ENCODE results near the gene FUOM.

Gene FUOM

DNA sequence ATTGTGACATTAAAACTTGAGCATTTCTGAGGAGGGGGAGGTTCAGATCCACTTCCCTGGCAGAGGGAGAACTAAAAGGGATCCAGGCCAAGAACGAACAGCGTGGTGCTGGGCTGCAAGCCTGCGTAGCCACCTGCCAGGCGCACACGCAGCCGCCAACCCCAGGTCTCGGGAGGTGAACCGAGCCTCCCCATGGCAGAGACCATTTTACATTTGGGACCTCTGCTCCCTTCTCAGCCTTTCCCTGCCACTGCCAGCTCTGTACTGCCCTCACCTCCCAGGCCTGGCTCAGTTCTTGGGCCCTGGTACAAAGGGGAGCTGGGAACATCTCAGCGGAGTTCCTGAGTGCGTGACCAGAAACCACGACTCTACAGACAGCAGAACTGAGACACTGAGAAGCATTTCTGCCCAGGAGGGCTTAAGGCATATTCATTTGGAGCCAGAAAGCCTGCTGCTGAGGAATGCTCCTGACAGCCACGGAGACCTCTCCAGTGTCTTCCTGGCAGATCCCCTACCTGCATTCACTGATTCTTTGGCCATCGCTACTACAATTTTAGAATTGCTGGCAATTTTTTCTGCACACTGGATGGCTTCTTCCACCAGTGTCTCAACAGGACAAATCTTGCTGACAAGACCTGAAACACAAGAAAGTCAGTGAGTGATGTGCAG lies 7.8 kb upstream of the FUOM start:
- TF ChIP-seq, protein P1, sequence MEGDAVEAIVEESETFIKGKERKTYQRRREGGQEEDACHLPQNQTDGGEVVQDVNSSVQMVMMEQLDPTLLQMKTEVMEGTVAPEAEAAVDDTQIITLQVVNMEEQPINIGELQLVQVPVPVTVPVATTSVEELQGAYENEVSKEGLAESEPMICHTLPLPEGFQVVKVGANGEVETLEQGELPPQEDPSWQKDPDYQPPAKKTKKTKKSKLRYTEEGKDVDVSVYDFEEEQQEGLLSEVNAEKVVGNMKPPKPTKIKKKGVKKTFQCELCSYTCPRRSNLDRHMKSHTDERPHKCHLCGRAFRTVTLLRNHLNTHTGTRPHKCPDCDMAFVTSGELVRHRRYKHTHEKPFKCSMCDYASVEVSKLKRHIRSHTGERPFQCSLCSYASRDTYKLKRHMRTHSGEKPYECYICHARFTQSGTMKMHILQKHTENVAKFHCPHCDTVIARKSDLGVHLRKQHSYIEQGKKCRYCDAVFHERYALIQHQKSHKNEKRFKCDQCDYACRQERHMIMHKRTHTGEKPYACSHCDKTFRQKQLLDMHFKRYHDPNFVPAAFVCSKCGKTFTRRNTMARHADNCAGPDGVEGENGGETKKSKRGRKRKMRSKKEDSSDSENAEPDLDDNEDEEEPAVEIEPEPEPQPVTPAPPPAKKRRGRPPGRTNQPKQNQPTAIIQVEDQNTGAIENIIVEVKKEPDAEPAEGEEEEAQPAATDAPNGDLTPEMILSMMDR (conservative IDR thresholded peaks at IDR 0.05; ENCODE audit: low read length): no peak
- H3K4me3 ChIP-seq (ENCODE audit: low read length): no peak overlapping the region
- DNase-seq (ENCODE audit: low read depth): no peak

DNA sequence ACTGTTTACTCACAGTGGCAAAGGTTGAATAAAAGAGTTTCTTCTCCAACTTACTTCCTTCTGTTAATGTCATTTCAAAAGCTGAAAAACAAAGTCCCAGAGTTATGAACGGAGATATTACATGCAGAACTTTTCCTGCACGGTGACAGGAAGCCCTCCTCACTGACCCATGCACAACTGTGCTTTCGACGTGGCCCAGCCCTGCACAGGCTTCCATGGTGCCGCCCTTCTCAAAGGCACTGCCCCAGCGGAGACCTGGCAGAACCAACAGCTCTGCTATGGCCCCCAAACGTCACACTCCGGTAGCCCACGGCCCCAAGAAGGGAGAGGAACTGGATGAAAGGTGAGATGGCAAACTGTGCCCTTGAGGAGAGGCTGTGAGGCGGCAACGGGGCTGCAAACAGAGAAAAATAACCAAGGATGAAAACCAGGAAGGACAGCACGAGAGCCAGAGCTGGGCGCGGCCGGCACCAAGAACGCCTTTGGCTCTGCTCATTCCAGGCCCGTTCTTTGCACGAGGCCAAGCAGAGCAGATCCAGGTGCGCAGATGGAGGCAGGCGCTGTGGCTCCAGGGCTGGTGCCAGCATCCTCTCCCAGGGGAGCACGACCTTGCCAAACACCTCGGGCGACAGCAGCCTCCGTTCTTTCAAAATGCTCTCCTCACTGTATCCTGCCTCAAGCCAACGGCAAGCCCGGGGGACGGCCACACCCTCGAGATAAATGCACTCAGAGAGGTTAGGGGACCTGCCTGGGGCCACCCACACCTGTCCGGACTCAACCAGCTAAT lies 7.0 kb upstream of the FUOM start:
- H3K4me3 ChIP-seq (ENCODE audit: low read length): no peak overlapping the region
- DNase-seq (ENCODE audit: low read depth): no peak
- TF ChIP-seq, protein P1 (conservative IDR thresholded peaks at IDR 0.05; ENCODE audit: low read length): no peak

DNA sequence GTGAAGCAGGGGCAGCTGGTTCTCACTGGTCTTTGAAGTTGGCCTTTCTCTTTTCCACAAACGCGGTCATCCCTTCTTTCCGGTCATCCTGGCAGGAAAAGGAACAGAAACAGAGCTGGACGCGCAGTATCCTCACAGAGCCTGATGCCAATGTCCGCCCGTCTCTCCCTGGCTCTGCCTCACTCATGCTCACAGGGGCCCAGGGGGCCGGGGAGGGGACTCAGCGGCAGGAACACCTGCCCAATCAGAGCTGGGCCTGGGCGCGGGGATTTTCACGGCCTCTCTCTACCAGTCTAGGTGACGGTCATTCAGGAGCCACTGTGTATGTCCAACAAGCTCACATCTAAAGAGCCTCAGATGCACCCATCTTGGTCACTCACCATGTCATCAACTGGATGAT lies 5.0 kb upstream of the FUOM start:
- no peak overlapping the region for H3K4me3 ChIP-seq (ENCODE audit: low read length)
- TF ChIP-seq, protein P1 (conservative IDR thresholded peaks at IDR 0.05; ENCODE audit: low read length): no peak
- no peak for DNase-seq (ENCODE audit: low read depth)

DNA sequence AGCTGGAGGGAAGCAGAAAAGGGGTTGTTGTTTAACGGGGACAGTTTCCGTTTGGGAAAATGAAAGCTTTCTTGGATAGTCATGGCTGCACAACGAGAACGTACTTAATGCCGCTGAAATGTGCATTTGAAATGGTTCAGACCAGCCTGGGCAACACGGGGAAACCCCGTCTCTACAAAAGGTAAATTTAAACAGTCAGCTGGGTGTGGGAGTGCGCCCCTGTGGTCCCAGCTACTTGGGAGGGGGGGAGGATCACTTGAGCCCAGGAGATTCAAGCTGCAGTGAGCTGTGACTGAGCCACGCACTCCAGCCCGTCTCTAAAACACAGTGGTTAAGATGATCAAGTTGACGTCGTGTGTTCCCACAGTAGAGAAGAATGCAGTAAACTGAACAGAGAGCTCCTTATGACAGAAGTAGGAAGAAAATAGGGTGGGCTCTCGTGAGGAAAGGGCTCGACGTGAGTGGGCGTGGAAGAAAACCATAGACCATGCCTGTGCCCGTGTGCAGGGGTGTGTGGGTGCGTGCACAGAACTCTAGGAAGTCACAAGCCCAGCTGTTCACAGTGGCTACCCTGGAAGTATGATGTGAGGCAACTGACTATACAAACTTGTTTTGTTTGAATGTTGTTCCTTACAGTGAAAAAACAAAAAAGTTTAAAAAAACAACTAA lies 4.1 kb upstream of the FUOM start:
- H3K4me3 ChIP-seq (ENCODE audit: low read length): no peak overlapping the region
- no peak for DNase-seq (ENCODE audit: low read depth)
- TF ChIP-seq, protein P1 (conservative IDR thresholded peaks at IDR 0.05; ENCODE audit: low read length): no peak

DNA sequence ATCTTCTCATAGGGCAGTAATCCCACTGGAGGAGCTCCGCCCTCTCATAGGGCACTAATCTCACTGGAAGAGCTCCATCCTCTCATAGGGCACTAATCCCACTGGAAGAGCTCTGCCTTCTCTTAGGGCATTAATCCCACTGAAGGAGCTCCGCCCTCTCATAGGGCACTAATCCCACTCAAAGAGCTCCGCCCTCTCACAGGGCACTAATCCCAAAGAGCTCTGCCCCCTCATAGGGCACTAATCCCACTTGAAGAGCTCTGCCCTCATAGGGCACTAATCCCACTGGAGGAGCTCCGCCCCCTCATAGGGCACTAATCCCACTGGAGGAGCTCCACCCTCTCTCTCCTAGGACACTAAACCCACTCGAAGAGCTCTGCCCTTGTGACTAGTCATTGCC lies 3.4 kb upstream of the FUOM start:
- DNase-seq (ENCODE audit: low read depth): no peak
- TF ChIP-seq, protein P1 (conservative IDR thresholded peaks at IDR 0.05; ENCODE audit: low read length): no peak
- H3K4me3 ChIP-seq (ENCODE audit: low read length): no peak overlapping the region

DNA sequence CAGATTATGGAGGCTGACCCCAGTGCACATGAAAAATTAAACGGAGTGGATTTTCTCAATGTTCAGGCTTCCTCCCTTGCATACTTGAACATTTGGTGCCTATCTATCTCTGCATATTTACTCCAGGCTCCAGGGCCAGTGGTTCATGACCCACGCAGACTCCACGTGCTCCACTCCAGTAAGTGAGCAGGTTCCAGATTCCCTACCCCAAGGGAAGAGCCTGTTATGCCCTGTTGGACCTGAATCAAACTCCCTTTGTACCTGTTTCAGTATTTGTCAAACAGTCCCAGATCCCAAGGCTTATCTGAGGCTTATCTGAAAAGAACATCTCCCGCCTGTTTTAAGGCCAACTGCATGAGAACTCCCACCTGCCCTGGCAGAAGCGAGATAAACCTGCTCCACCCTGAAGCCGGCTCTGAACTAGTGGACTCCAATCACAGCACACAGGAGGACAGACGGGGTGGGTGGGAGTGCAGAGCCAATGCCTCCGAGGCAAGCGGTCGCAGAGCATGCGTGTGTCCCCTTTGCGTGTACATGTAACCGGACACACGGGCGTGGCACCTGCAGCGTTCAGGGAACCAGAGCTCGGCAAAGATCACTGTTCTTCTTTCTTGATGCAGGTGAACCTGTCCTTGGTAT lies 2.3 kb upstream of the FUOM start:
- no peak overlapping the region for H3K4me3 ChIP-seq (ENCODE audit: low read length)
- TF ChIP-seq, protein P1 (conservative IDR thresholded peaks at IDR 0.05; ENCODE audit: low read length): no peak
- DNase-seq (ENCODE audit: low read depth): no peak
